WTC11 (cell line): ENCODE measurements around the gene CLK2.

ENCODE experiments used
- ATF1 ChIP-seq: sonication (generic); formaldehyde crosslinking; IDR thresholded peaks from 2 replicates; pipeline ENCODE4 v1.8.1; 2023; ENCODE audit warnings: mild to moderate bottlenecking, moderate library complexity, missing genetic modification reagents
- ATF2 ChIP-seq: sonication (generic); formaldehyde crosslinking; IDR thresholded peaks from 2 replicates; pipeline ENCODE4 v1.8.1; 2022; ENCODE audit warnings: low read depth, missing genetic modification reagents, borderline replicate concordance
- CBFB ChIP-seq: sonication (generic); formaldehyde crosslinking; IDR thresholded peaks from 2 replicates; pipeline ENCODE4 v1.8.1; 2022; ENCODE audit warnings: mild to moderate bottlenecking, low read depth, missing genetic modification reagents
- FOXP4 ChIP-seq: sonication (generic); formaldehyde crosslinking; IDR thresholded peaks from 2 replicates; pipeline ENCODE4 v1.8.0; 2022; ENCODE audit warnings: mild to moderate bottlenecking, missing genetic modification reagents
- NR3C1 ChIP-seq: sonication (generic); formaldehyde crosslinking; conservative IDR thresholded peaks from 2 replicates; pipeline ENCODE4 v1.8.1; 2023; ENCODE audit warnings: low read depth, mild to moderate bottlenecking, missing genetic modification reagents
- PREB ChIP-seq: sonication (generic); formaldehyde crosslinking; IDR thresholded peaks from 2 replicates; pipeline ENCODE4 v1.8.1; 2022; ENCODE audit warnings: mild to moderate bottlenecking, missing genetic modification reagents, moderate library complexity, borderline replicate concordance
- SP1 ChIP-seq: sonication (generic); formaldehyde crosslinking; conservative IDR thresholded peaks from 2 replicates; pipeline ENCODE4 v1.8.1; 2022; ENCODE audit warnings: missing genetic modification reagents
- TCF7 ChIP-seq: sonication (generic); formaldehyde crosslinking; IDR thresholded peaks from 2 replicates; pipeline ENCODE4 v1.8.0; 2022; ENCODE audit warnings: mild to moderate bottlenecking, low read depth, missing genetic modification reagents, moderate library complexity
- TP53 ChIP-seq: sonication (generic); formaldehyde crosslinking; IDR thresholded peaks from 2 replicates; pipeline ENCODE4 v1.8.1; 2023; ENCODE audit warnings: mild to moderate bottlenecking, missing genetic modification reagents
- USF1 ChIP-seq: sonication (generic); formaldehyde crosslinking; IDR thresholded peaks from 2 replicates; pipeline ENCODE4 v1.8.0; 2022; ENCODE audit warnings: mild to moderate bottlenecking, missing genetic modification reagents
- USF2 ChIP-seq: sonication (generic); formaldehyde crosslinking; IDR thresholded peaks from 2 replicates; pipeline ENCODE4 v1.8.1; 2023; ENCODE audit warnings: mild to moderate bottlenecking, missing genetic modification reagents, moderate library complexity
- TF ChIP-seq, protein P1 (sequence below): fragments of 200-600 bp; IDR thresholded peaks from 2 replicates; pipeline ENCODE4 v1.8.0; 2022; ENCODE audit warnings: antibody characterized with exemption
- TF ChIP-seq, protein P2 (sequence below): fragments of 250-450 bp; sonication (Bioruptor Pico); IDR thresholded peaks from 2 replicates; pipeline ENCODE4 v2.1.2; 2022; ENCODE audit warnings: mild to moderate bottlenecking, moderate library complexity

GRCh38 chr1:155263067-155263466 lies 10.2 kb downstream of the CLK2 start:
- TF ChIP-seq, protein P1, sequence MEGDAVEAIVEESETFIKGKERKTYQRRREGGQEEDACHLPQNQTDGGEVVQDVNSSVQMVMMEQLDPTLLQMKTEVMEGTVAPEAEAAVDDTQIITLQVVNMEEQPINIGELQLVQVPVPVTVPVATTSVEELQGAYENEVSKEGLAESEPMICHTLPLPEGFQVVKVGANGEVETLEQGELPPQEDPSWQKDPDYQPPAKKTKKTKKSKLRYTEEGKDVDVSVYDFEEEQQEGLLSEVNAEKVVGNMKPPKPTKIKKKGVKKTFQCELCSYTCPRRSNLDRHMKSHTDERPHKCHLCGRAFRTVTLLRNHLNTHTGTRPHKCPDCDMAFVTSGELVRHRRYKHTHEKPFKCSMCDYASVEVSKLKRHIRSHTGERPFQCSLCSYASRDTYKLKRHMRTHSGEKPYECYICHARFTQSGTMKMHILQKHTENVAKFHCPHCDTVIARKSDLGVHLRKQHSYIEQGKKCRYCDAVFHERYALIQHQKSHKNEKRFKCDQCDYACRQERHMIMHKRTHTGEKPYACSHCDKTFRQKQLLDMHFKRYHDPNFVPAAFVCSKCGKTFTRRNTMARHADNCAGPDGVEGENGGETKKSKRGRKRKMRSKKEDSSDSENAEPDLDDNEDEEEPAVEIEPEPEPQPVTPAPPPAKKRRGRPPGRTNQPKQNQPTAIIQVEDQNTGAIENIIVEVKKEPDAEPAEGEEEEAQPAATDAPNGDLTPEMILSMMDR, result no peak
- TF ChIP-seq NR3C1 (CRISPR knock-in tag) (no peak), TCF7 (CRISPR knock-in tag) (no peak), ATF2 (no peak), USF1 (CRISPR knock-in tag) (no peak), FOXP4 (CRISPR knock-in tag) (no peak), TP53 (CRISPR knock-in tag) (no peak), PREB (CRISPR knock-in tag) (no peak), SP1 (CRISPR knock-in tag) (no peak), USF2 (no peak), CBFB (CRISPR knock-in tag) (no peak), ATF1 (CRISPR knock-in tag) (no peak)
- TF ChIP-seq, protein P2, sequence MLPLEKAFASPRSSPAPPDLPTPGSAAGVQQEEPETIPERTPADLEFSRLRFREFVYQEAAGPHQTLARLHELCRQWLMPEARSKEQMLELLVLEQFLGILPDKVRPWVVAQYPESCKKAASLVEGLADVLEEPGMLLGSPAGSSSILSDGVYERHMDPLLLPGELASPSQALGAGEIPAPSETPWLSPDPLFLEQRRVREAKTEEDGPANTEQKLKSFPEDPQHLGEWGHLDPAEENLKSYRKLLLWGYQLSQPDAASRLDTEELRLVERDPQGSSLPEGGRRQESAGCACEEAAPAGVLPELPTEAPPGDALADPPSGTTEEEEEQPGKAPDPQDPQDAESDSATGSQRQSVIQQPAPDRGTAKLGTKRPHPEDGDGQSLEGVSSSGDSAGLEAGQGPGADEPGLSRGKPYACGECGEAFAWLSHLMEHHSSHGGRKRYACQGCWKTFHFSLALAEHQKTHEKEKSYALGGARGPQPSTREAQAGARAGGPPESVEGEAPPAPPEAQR (CRISPR knock-in tag), result no peak
